Urinary bladder (tissue), 4 donors: Measurements from ENCODE around the gene COX6A2. TPM values are rescaled to one million over a fixed set of nuclear protein-coding genes. Genes with fewer than 3 reads are reported as not detected.

Experiments
- DNase-seq: peaks from one replicate; pipeline ENCODE4 v3.0.0-alpha.2; 2015; ENCODE audit errors: extremely low spot score
- H3K27ac ChIP-seq: one replicate; pipeline ENCODE4 v1.5.1; 2013; ENCODE audit warnings: low read depth, mild to moderate bottlenecking, moderate library complexity
- H3K36me3 ChIP-seq: one replicate; pipeline ENCODE4 v1.6.1; 2013; ENCODE audit warnings: mild to moderate bottlenecking, moderate library complexity; ENCODE audit not compliant: insufficient read depth
- H3K4me1 ChIP-seq: one replicate; pipeline ENCODE4 v1.6.1; 2013; ENCODE audit warnings: mild to moderate bottlenecking, moderate library complexity; ENCODE audit not compliant: insufficient read depth
- H3K4me3 ChIP-seq: one replicate; pipeline ENCODE4 v1.5.1; 2013; ENCODE audit warnings: low read depth, low read length
- WGBS: extraction: QIAGEN DNeasy Blood & Tissue Kit; methylation state at CpG from one replicate; pipeline ENCODE4 v1.1.7; 2013; 5-methylcytosine and 5-hydroxymethylcytosine counted together
- polyA plus RNA-seq: library from polyadenylated mRNA; stranded (reverse); fragments of 200-250 nt; gene quantifications from one replicate; pipeline ENCODE4 v1.2.3, GENCODE V29; 2013
- total RNA-seq: library from RNA; depleted of rRNA; stranded (reverse); fragments of >200 nt; gene quantifications from one replicate; pipeline ENCODE4 v1.2.3, GENCODE V29; 2014
- donor health status: healthy with polysubstance abuse.
- donor health status: healthy.

COX6A2 gene
- not detected for total RNA-seq
- polyA plus RNA-seq, result not detected

GRCh38 chr16:31428279-31428597 is at the start of gene COX6A2:
COX6A2 (minus strand) TSS chr16:31428360; CDS start chr16:31428325, 35 bp downstream.
- Histone ChIP-seq H3K4me1 (no peaks in the 10 kb centered on the region), H3K27ac (no peak within 1 kb of the TSS), H3K36me3 (no peaks in the 10 kb centered on the region), H3K4me3 (peak within 1 kb of the TSS; percentile 47)
- no peak for DNase-seq
- WGBS, result 50% methylated on average over 7 of the region's 7 CpGs

GRCh38 chr16:31477220-31478216 is 49.4 kb upstream of the COX6A2 start:
- H3K36me3 ChIP-seq, result no peaks in the 10 kb centered on the region
- 66% methylated on average over 67 of the region's 67 CpGs for WGBS
- no peak overlapping the region for H3K27ac ChIP-seq
- no peak for DNase-seq
- no peak overlapping the region for H3K4me3 ChIP-seq
- peaks cover 3% of the 10 kb centered on the region for H3K4me1 ChIP-seq

GRCh38 chr16:31476303-31477219 is 48.4 kb upstream of the COX6A2 start:
- 48% methylated on average over 67 of the region's 68 CpGs for WGBS
- DNase-seq, result no peak

GRCh38 chr16:31475946-31476302 is 47.8 kb upstream of the COX6A2 start:
- no peak for DNase-seq
- peaks cover 3% of the 10 kb centered on the region for H3K4me1 ChIP-seq
- WGBS, result 64% methylated on average over 26 of the region's 26 CpGs
- no peak overlapping the region for H3K27ac ChIP-seq
- no peak overlapping the region for H3K4me3 ChIP-seq
- H3K36me3 ChIP-seq, result no peaks in the 10 kb centered on the region

More at GRCh38 chr16:31476303-31477219, 48.4 kb upstream of the COX6A2 start:
- Histone ChIP-seq H3K4me1 (peaks cover 3% of the 10 kb centered on the region), H3K4me3 (no peak overlapping the region), H3K27ac (no peak overlapping the region), H3K36me3 (no peaks in the 10 kb centered on the region)

GRCh38 chr16:31474773-31475738 is 46.9 kb upstream of the COX6A2 start:
- WGBS, result 82% methylated on average over 12 of the region's 12 CpGs
- no peak overlapping the region for H3K27ac ChIP-seq
- H3K4me3 ChIP-seq, result no peak overlapping the region
- H3K36me3 ChIP-seq, result no peaks in the 10 kb centered on the region
- DNase-seq, result no peak
- H3K4me1 ChIP-seq, result peaks cover 3% of the 10 kb centered on the region

GRCh38 chr16:31474173-31474714 is 46.1 kb upstream of the COX6A2 start:
- no peaks in the 10 kb centered on the region for H3K36me3 ChIP-seq
- no peak overlapping the region for H3K27ac ChIP-seq
- WGBS, result 62% methylated on average over 12 of the region's 12 CpGs
- peaks cover 3% of the 10 kb centered on the region for H3K4me1 ChIP-seq
- H3K4me3 ChIP-seq, result no peak overlapping the region
- DNase-seq, result no peak

- H3K27ac ChIP-seq, result no peak overlapping the region
- no peaks in the 10 kb centered on the region for H3K36me3 ChIP-seq
- H3K4me1 ChIP-seq, result peaks cover 3% of the 10 kb centered on the region
- H3K4me3 ChIP-seq, result no peak overlapping the region
- DNase-seq, result no peak
- WGBS, result 79% methylated on average over 17 of the region's 17 CpGs
These were observed 45.3 kb upstream of the COX6A2 start for GRCh38 chr16:31473264-31473984.

GRCh38 chr16:31472709-31473203 is 44.6 kb upstream of the COX6A2 start:
- H3K4me1 ChIP-seq, result peaks cover 3% of the 10 kb centered on the region
- no peak for DNase-seq
- WGBS, result 14% methylated on average over 20 of the region's 20 CpGs
- peak overlapping the region; percentile 80 for H3K4me3 ChIP-seq
- H3K27ac ChIP-seq, result peak overlapping the region; percentile 93
- no peaks in the 10 kb centered on the region for H3K36me3 ChIP-seq

GRCh38 chr16:31471875-31472708 is 43.9 kb upstream of the COX6A2 start, which contains the start of gene TGFB1I1:
TGFB1I1 (plus strand) TSS chr16:31472152; CDS start chr16:31472189, 37 bp downstream.
- Histone ChIP-seq H3K4me3 (peak within 1 kb of the TSS; percentile 80), H3K36me3 (no peaks in the 10 kb centered on the region), H3K27ac (peak within 1 kb of the TSS; percentile 93), H3K4me1 (peaks cover 3% of the 10 kb centered on the region)
- WGBS, result under 1% methylated on average over 61 of the region's 63 CpGs
- no peak for DNase-seq

GRCh38 chr16:31471241-31471874 is 43.2 kb upstream of the COX6A2 start:
- no peaks in the 10 kb centered on the region for H3K36me3 ChIP-seq
- 22% methylated on average over 15 of the region's 15 CpGs for WGBS
- DNase-seq, result no peak
- H3K4me1 ChIP-seq, result peaks cover 3% of the 10 kb centered on the region
- H3K27ac ChIP-seq, result peak overlapping the region; percentile 42
- peak overlapping the region; percentile 80 for H3K4me3 ChIP-seq

GRCh38 chr16:31470615-31471014 is 42.5 kb upstream of the COX6A2 start:
- no peak for DNase-seq
- WGBS, result 79% methylated on average over 3 of the region's 3 CpGs
- Histone ChIP-seq H3K27ac (no peak overlapping the region), H3K36me3 (no peaks in the 10 kb centered on the region), H3K4me1 (no peaks in the 10 kb centered on the region), H3K4me3 (no peak overlapping the region)
